Measurements from ENCODE around the gene POMGNT1.
"Not testable (repeated sequence)": the region's sequence is repeated elsewhere in the genome, so short reads cannot be mapped to it uniquely, and the experiment has no call there.

GRCh38 chr1:46223055-46223454 is 24.8 kb upstream of the POMGNT1 start:
- TF ChIP-seq POLR2A (IDR thresholded peaks at IDR 0.05; ENCODE audit: low read depth); CTCF (IDR thresholded peaks at IDR 0.05); POLR2AphosphoS5 (IDR thresholded peaks at IDR 0.05): not testable (repeated sequence)
